Measurements from ENCODE around the gene LINGO3. TPM values are rescaled to one million over a fixed set of nuclear protein-coding genes. Genes with fewer than 3 reads are reported as not detected.
"Not testable (repeated sequence)": the region's sequence is repeated elsewhere in the genome, so short reads cannot be mapped to it uniquely, and the experiment has no call there.

Gene LINGO3
- total and polyA plus RNA-seq, 2 experiments from 2014 or later: not detected

- WGBS, 2 experiments (ENCODE audit: low coverage in 1 of 2, low lambda C conversion rate in 2 of 2, missing lambda C conversion rate in 2 of 2): 94 to 98% methylated on average over 5 to 27 of the region's 28 CpGs
- no peak for TF ChIP-seq EZH2 (IDR thresholded peaks at IDR 0.05; ENCODE audit: insufficient read depth, poor library complexity, severe bottlenecking)
- no peak for TF ChIP-seq EZH2phosphoT487 (IDR thresholded peaks at IDR 0.05; ENCODE audit: insufficient read depth, low read depth)
Observed at GRCh38 chr19:2351591-2351990, 43.6 kb upstream of the LINGO3 start.

GRCh38 chr19:2350656-2351055 is 42.7 kb upstream of the LINGO3 start:
- DNase-seq: no peak
- Histone ChIP-seq H4K20me1 (ENCODE audit: insufficient read depth) (no peaks in the 10 kb centered on the region), H3K79me2 (ENCODE audit: insufficient read depth) (no peaks in the 10 kb centered on the region), H3K4me3 (no peak overlapping the region), H2AFZ (no peak overlapping the region), H3K9me3 (ENCODE audit: low read depth) (no peaks in the 10 kb centered on the region), H3K27me3 (replicated peaks; ENCODE audit: insufficient read depth) (no peaks in the 10 kb centered on the region), H3F3A (ENCODE audit: insufficient read depth) (no peaks in the 10 kb centered on the region), H3K27ac (no peak overlapping the region), H3K4me1 (ENCODE audit: insufficient read depth) (no peaks in the 10 kb centered on the region), H3K9me2 (ENCODE audit: insufficient read depth) (no peaks in the 10 kb centered on the region), H3K9ac (no peak overlapping the region), H3K36me3 (ENCODE audit: low read depth) (no peaks in the 10 kb centered on the region), H3K4me2 (ENCODE audit: unreplicated experiment) (no peak overlapping the region)
- in situ Hi-C loops (cut with MboI): no loop called here
- WGBS, 2 experiments (ENCODE audit: low coverage in 1 of 2, low lambda C conversion rate in 2 of 2, missing lambda C conversion rate in 2 of 2): 93 to 96% methylated on average over 15 to 16 of the region's 16 CpGs
- TF ChIP-seq EZH2 (IDR thresholded peaks at IDR 0.05; ENCODE audit: insufficient read depth, poor library complexity, severe bottlenecking) (no peak), EZH2phosphoT487 (IDR thresholded peaks at IDR 0.05; ENCODE audit: insufficient read depth, low read depth) (no peak)

More at GRCh38 chr19:2351591-2351990, 43.6 kb upstream of the LINGO3 start:
- Histone ChIP-seq H3K27me3 (replicated peaks; ENCODE audit: insufficient read depth) (no peaks in the 10 kb centered on the region), H3F3A (ENCODE audit: insufficient read depth) (no peaks in the 10 kb centered on the region; the same call in 1 of the 2 replicates), H3K9me2 (ENCODE audit: insufficient read depth) (no peaks in the 10 kb centered on the region), H3K4me1 (ENCODE audit: insufficient read depth) (no peaks in the 10 kb centered on the region), H3K36me3 (ENCODE audit: low read depth) (no peaks in the 10 kb centered on the region), H4K20me1 (ENCODE audit: insufficient read depth) (no peaks in the 10 kb centered on the region), H3K27ac (no peak overlapping the region), H3K4me3 (no peak overlapping the region), H3K9ac (no peak overlapping the region), H3K9me3 (ENCODE audit: low read depth) (no peaks in the 10 kb centered on the region), H2AFZ (no peak overlapping the region), H3K79me2 (ENCODE audit: insufficient read depth) (no peaks in the 10 kb centered on the region), H3K4me2 (ENCODE audit: unreplicated experiment) (no peak overlapping the region)
- in situ Hi-C loops (cut with MboI): no loop called here
- DNase-seq: no peak

GRCh38 chr19:2349818-2350217 is 41.9 kb upstream of the LINGO3 start:
- H3K9me2 ChIP-seq (ENCODE audit: insufficient read depth); H3K9me3 ChIP-seq (ENCODE audit: low read depth); H3K9ac ChIP-seq; H3K27me3 ChIP-seq (replicated peaks; ENCODE audit: insufficient read depth); H3K4me3 ChIP-seq; H3K4me1 ChIP-seq (ENCODE audit: insufficient read depth); H3K79me2 ChIP-seq (ENCODE audit: insufficient read depth); H2AFZ ChIP-seq; H3K4me2 ChIP-seq (ENCODE audit: unreplicated experiment); H3K27ac ChIP-seq; in situ Hi-C loops (cut with MboI); H3K36me3 ChIP-seq (ENCODE audit: low read depth); DNase-seq; H3F3A ChIP-seq (ENCODE audit: insufficient read depth); H4K20me1 ChIP-seq (ENCODE audit: insufficient read depth): not testable (repeated sequence)
- WGBS, 2 experiments (ENCODE audit: low coverage in 1 of 2, low lambda C conversion rate in 2 of 2, missing lambda C conversion rate in 2 of 2): 97% methylated on average over 24 of the region's 24 CpGs; no CpG with 5 or more reads in 1 of the 2 experiments

- Histone ChIP-seq H3F3A (ENCODE audit: insufficient read depth) (no peaks in the 10 kb centered on the region), H3K4me3 (no peak overlapping the region), H3K4me1 (ENCODE audit: insufficient read depth) (no peaks in the 10 kb centered on the region), H3K9me3 (ENCODE audit: low read depth) (no peaks in the 10 kb centered on the region), H4K20me1 (ENCODE audit: insufficient read depth) (no peaks in the 10 kb centered on the region), H3K27me3 (replicated peaks; ENCODE audit: insufficient read depth) (no peaks in the 10 kb centered on the region), H3K9ac (no peak overlapping the region), H3K27ac (no peak overlapping the region), H2AFZ (no peak overlapping the region), H3K9me2 (ENCODE audit: insufficient read depth) (no peaks in the 10 kb centered on the region), H3K4me2 (ENCODE audit: unreplicated experiment) (no peak overlapping the region), H3K79me2 (ENCODE audit: insufficient read depth) (no peaks in the 10 kb centered on the region), H3K36me3 (ENCODE audit: low read depth) (no peaks in the 10 kb centered on the region)
- in situ Hi-C loops (cut with MboI): no loop called here
- TF ChIP-seq EZH2 (IDR thresholded peaks at IDR 0.05; ENCODE audit: insufficient read depth, poor library complexity, severe bottlenecking) (no peak), EZH2phosphoT487 (IDR thresholded peaks at IDR 0.05; ENCODE audit: insufficient read depth, low read depth) (no peak)
- peak; percentile 24 for DNase-seq
- 76 to 79% methylated on average over 23 to 25 of the region's 25 CpGs for WGBS, 2 experiments (ENCODE audit: low coverage in 1 of 2, low lambda C conversion rate in 2 of 2, missing lambda C conversion rate in 2 of 2)
Observed at GRCh38 chr19:2345794-2346663, 38.1 kb upstream of the LINGO3 start.
